Measurements from ENCODE around the gene GSK3A. TPM values are rescaled to one million over a fixed set of nuclear protein-coding genes. Genes with fewer than 3 reads are reported as not detected.

Gene GSK3A
- polyA plus RNA-seq (ENCODE audit: insufficient read length) = 71.9 TPM
- long read RNA-seq, donor 1, transcript GSK3A-201 (11 exons, 2,188 nt) = major isoform, 26 of 35 reads
- long read RNA-seq, donor 1, partial matches to known transcripts = 5 of 35 reads
- long read RNA-seq, donor 1, other reads (novel, unspliced or antisense) = 0 of 35 reads
- long read RNA-seq, donor 2, transcript GSK3A-201 (11 exons, 2,188 nt) = major isoform, 20 of 23 reads
- long read RNA-seq, donor 2, partial matches to known transcripts = 0 of 23 reads
- long read RNA-seq, donor 2, other reads (novel, unspliced or antisense) = 0 of 23 reads
- long read RNA-seq, donor 3, transcript GSK3A-201 (11 exons, 2,188 nt) = major isoform, 17 of 28 reads
- long read RNA-seq, donor 3, transcript GSK3A-204 (3 exons, 761 nt) = minor isoform, 5 of 28 reads
- long read RNA-seq, donor 3, partial matches to known transcripts = 5 of 28 reads
- long read RNA-seq, donor 3, other reads (novel, unspliced or antisense) = 0 of 28 reads
- long read RNA-seq, donor 4 = 0 reads
- long read RNA-seq, donor 5, transcript GSK3A-201 (11 exons, 2,188 nt) = major isoform, 29 of 34 reads
- long read RNA-seq, donor 5, partial matches to known transcripts = 0 of 34 reads
- long read RNA-seq, donor 5, other reads (novel, unspliced or antisense) = 0 of 34 reads
- long read RNA-seq, donor 6, transcript GSK3A-201 (11 exons, 2,188 nt) = major isoform, 19 of 28 reads
- long read RNA-seq, donor 6, partial matches to known transcripts = 5 of 28 reads
- long read RNA-seq, donor 6, other reads (novel, unspliced or antisense) = 0 of 28 reads
- long read RNA-seq, donor 7, transcript GSK3A-201 (11 exons, 2,188 nt) = major isoform, 28 of 33 reads
- long read RNA-seq, donor 7, partial matches to known transcripts = 0 of 33 reads
- long read RNA-seq, donor 7, other reads (novel, unspliced or antisense) = 0 of 33 reads
- long read RNA-seq, donor 8, transcript GSK3A-201 (11 exons, 2,188 nt) = major isoform, 9 of 10 reads
- long read RNA-seq, donor 8, partial matches to known transcripts = 0 of 10 reads
- long read RNA-seq, donor 8, other reads (novel, unspliced or antisense) = 0 of 10 reads

GRCh38 chr19:42242512-42243409 lies at the start of gene GSK3A:
Gene GSK3A (minus strand): TSS chr19:42242602. CDS start chr19:42242465, 137 bp downstream.
- DNase-seq = peak; percentile 99

- no peak for DNase-seq
Observed at GRCh38 chr19:42291435-42291810, 49.0 kb upstream of the GSK3A start.

GRCh38 chr19:42290523-42291434 lies 48.4 kb upstream of the GSK3A start:
- no peak for DNase-seq

- no peak for DNase-seq
Observed at GRCh38 chr19:42290136-42290522, 47.7 kb upstream of the GSK3A start.

- DNase-seq = no peak
Observed at GRCh38 chr19:42289556-42290041, 47.2 kb upstream of the GSK3A start.

- DNase-seq = no peak
Observed at GRCh38 chr19:42288881-42289555, 46.6 kb upstream of the GSK3A start.

GRCh38 chr19:42288387-42288786 lies 46.0 kb upstream of the GSK3A start:
- DNase-seq = no peak

- DNase-seq = no peak
Observed at GRCh38 chr19:42287827-42288107, 45.4 kb upstream of the GSK3A start.

GRCh38 chr19:42287017-42287826 lies 44.8 kb upstream of the GSK3A start:
- no peak for DNase-seq

GRCh38 chr19:42286349-42287016 lies 44.1 kb upstream of the GSK3A start:
- no peak for DNase-seq

- DNase-seq = no peak
Observed at GRCh38 chr19:42285988-42286348, 43.6 kb upstream of the GSK3A start.

- DNase-seq = no peak
Observed at GRCh38 chr19:42285541-42285941, 43.1 kb upstream of the GSK3A start.

- no peak for DNase-seq
Observed at GRCh38 chr19:42284591-42285341, 42.4 kb upstream of the GSK3A start.

- no peak for DNase-seq
Observed at GRCh38 chr19:42284066-42284501, 41.7 kb upstream of the GSK3A start.

- peak; percentile 93 for DNase-seq
Observed at GRCh38 chr19:42283188-42284065, 41.0 kb upstream of the GSK3A start.

- DNase-seq = no peak
Observed at GRCh38 chr19:42282819-42283187, 40.4 kb upstream of the GSK3A start.
